GM18870 (cell line): ENCODE results near the gene LRRC4B.

ENCODE experiments used
- ATAC-seq: cut with Tn5 transposase; IDR thresholded peaks from one replicate; pipeline ENCODE4 v1.9.1; 2021; ENCODE audit warnings: moderate library complexity; ENCODE audit not compliant: unreplicated experiment

The LRRC4B gene

DNA sequence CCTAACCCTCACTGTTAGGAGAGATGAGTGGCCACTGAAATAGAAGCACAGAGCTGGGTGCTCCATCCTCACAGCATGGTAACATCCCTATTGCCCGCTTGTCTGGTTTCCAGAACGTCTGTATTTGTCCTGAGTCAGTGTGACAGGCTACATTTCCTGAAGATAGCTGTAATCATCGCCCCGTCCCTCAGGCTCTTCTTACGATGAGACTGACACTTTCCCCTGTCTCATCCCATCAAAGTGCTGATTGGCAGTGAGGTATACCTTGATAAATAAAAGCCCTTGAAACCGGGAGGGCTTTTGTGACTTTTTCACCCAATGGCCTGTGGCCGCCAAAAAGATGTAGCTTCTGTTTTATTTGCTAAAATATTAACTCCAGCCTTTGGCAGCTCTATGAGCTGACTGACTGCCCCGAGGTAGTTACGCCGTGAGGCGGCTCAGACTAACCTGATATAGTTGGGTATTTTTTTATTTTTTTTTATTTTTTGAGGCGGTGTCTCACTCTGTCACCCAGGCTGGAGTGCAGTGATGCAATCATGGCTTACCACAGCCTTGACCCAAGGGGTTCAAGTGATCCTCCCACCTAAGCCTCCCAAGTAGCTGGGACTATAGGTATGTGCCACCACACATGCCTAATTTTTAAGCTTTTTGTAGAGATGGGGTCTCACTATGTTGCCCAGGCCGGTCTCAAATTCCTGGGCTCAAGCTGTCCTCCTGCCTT, 5.7 kb upstream of the LRRC4B start:
- ATAC-seq: no peak

- no peak for ATAC-seq
Measured at GRCh38 chr19:50570997-50571396, 2.8 kb upstream of the LRRC4B start.

- no peak for ATAC-seq
Measured at GRCh38 chr19:50569938-50570540, 1.8 kb upstream of the LRRC4B start.

GRCh38 chr19:50568728-50569698, 778 bp upstream of the LRRC4B start:
- no peak for ATAC-seq

DNA sequence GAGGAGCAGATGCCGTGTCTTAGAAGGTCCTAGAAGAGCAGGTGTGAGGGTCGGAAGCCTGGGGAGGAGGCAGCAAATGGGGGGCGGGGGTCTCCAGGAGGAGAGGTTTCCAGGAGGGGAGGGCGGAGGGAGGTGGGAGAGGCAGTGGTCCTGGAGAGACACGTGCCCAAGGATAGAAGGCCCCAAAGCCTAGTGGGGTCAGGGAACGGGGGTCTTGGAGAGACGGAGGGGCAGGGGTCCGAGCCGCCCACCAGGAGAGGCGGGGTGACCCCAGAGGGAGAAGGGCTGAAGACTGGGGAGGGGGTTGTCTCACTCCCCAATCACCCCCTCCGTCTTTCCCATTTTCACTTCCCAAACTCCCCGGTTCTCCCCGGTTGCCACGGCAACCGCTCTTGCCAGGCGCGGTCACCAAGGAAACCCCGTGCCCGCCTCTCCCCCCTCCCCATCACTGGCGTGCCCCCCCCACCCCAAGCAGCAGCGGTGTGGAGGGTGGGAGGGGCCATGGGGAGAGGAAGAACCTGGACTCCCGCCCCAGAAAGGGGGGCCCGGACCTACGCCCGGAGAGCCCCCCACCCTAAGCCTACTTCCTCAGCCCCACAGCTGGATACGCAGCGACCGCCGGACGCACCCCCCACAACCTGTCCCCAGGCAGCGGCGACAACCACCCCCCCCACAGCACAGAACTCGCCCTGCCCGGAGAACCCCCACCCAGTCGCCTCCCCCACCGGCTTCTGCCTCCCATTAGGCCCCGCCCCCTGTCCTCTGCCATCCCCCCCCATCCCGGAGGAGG, 988 bp downstream of the LRRC4B start:
- no peak for ATAC-seq

- no peak for ATAC-seq
Measured at GRCh38 chr19:50565984-50566903, 2.0 kb downstream of the LRRC4B start.

GRCh38 chr19:50564229-50565105, 3.8 kb downstream of the LRRC4B start:
- ATAC-seq: no peak

DNA sequence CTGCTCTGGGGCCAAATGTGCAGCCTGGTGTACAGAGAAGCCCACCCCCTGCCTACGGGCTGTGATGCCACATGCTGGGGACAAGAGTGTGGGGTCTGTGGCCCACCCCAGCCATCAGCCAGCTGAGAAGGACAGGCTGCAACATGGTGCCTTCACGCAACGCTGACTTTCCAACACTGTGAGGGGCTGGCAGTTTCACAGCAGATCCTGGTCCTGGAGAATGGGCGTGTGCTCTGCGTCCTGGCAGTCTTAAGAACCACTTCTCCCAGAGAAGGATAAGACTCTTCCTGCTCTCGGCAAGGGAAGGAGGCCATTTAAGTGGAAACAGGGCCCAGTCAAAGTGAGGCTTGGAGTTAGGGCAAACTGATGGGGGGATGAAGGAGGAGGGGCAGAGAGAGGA, 4.6 kb downstream of the LRRC4B start:
- no peak for ATAC-seq

GRCh38 chr19:50562996-50563395, 5.2 kb downstream of the LRRC4B start:
- ATAC-seq: no peak

- no peak for ATAC-seq
Measured at GRCh38 chr19:50562329-50562728, 5.9 kb downstream of the LRRC4B start.

- ATAC-seq: no peak
Measured at GRCh38 chr19:50559636-50560035, 8.6 kb downstream of the LRRC4B start.

- ATAC-seq: no peak
Measured at GRCh38 chr19:50558449-50558848, 9.8 kb downstream of the LRRC4B start.

GRCh38 chr19:50558039-50558438, 10.2 kb downstream of the LRRC4B start:
- ATAC-seq: no peak

DNA sequence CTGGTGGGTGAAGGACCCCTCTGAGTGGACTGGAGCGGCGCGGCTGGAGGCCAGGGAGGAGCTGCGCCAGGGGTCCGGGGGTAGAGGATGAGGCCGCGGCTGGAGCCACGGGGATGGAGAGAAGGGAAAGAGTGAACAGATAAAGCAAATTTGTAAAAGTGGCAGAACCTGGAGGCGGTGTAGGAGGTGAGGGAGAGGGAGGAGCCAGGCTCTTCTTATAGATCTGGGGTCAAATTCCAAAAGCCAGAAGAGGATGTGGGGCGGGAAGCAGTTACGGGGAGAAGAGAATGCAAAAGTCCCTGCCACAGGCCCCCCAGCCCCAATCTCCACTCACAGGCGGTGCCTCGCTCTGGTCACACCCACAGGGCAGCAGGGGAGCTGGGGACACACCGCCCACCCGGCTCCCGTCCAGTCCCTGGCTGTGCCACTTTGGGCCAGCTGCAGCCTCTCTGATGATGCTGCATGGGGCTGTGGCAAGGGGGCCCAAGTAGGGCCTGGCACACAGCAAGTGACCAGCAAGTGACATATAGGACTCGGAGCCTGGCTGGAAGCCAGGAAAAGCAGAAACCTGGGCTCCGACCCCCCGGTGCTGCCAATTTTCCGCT, 11.1 kb downstream of the LRRC4B start:
- ATAC-seq: no peak

GRCh38 chr19:50556282-50557008, 11.8 kb downstream of the LRRC4B start:
- ATAC-seq: no peak

DNA sequence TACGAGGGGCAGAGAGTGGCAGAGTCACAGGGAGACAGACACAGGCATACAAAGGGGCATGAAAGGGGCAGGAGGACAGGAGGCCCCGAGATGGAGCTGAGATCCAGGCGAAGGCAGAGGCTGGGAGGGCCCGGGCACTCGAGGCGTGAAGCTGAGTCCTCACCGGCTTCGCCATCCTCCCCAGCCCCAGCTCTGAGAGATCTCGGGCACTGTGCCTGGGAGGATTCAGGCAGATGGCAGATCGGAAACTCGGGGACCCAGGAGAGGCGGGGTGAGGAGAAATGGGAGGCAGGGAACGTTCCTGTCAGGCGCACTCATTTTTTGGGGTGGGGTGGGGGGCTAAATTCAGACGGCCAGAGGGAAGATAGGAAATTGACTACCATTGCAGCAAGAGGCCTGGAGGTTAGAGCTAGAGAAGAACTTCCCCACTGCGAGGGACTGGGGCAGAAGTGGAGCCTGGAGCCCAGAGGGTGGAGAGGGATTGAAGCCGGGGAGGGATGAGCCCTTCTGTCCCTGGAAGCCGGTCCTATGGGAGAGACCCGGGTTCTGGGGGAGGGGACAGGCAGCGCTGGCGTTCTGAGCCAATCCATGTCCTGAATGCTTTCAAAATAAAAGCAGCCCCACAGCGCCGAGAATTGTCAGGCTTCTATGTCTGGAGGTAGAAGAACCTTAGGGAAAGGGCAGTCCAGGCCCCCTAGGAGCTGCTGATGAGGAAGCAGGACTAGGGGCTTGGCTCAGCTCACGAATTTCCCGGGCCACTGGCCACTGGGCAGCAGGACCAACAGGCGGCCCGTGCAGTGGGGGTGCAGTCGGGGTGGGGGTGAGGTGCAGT, 12.6 kb downstream of the LRRC4B start:
- no peak for ATAC-seq

GRCh38 chr19:50555033-50555432, 13.2 kb downstream of the LRRC4B start:
- no peak for ATAC-seq
